ENCODE results near the gene GRK5. TPM values are rescaled to one million over a fixed set of nuclear protein-coding genes. Genes with fewer than 3 reads are reported as not detected.

GRK5 gene
- total and polyA plus RNA-seq, 9 of the 15 experiments (the other 6 are each of a cell fraction or from before 2014, with no cell fraction given), result 0.46 to 0.83 (median 0.67) TPM; not detected in 2

GRCh38 chr10:119161680-119162451, 45.5 kb upstream of the GRK5 start (continued):
- TF ChIP-seq, protein P1, sequence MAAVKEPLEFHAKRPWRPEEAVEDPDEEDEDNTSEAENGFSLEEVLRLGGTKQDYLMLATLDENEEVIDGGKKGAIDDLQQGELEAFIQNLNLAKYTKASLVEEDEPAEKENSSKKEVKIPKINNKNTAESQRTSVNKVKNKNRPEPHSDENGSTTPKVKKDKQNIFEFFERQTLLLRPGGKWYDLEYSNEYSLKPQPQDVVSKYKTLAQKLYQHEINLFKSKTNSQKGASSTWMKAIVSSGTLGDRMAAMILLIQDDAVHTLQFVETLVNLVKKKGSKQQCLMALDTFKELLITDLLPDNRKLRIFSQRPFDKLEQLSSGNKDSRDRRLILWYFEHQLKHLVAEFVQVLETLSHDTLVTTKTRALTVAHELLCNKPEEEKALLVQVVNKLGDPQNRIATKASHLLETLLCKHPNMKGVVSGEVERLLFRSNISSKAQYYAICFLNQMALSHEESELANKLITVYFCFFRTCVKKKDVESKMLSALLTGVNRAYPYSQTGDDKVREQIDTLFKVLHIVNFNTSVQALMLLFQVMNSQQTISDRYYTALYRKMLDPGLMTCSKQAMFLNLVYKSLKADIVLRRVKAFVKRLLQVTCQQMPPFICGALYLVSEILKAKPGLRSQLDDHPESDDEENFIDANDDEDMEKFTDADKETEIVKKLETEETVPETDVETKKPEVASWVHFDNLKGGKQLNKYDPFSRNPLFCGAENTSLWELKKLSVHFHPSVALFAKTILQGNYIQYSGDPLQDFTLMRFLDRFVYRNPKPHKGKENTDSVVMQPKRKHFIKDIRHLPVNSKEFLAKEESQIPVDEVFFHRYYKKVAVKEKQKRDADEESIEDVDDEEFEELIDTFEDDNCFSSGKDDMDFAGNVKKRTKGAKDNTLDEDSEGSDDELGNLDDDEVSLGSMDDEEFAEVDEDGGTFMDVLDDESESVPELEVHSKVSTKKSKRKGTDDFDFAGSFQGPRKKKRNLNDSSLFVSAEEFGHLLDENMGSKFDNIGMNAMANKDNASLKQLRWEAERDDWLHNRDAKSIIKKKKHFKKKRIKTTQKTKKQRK (IDR thresholded peaks at IDR 0.05; ENCODE audit: borderline replicate concordance, low read depth, low read length), result no peak
- TF ChIP-seq PRPF4 (IDR thresholded peaks at IDR 0.05; ENCODE audit: insufficient read depth, low read depth, low read length, poor library complexity, severe bottlenecking), result no peak
- TF ChIP-seq ARID1B (IDR thresholded peaks at IDR 0.05), result peak; percentile 65
- no peak for TF ChIP-seq EWSR1 (IDR thresholded peaks at IDR 0.05; ENCODE audit: borderline replicate concordance, low read depth, partially characterized antibody)
- peak; percentile 84 for TF ChIP-seq CEBPB (tag; IDR thresholded peaks at IDR 0.05)
- TF ChIP-seq IRF1 (CRISPR knock-in tag; IDR thresholded peaks at IDR 0.05; ENCODE audit: borderline replicate concordance), result no peak
- TF ChIP-seq KAT8 (IDR thresholded peaks at IDR 0.05; ENCODE audit: low read depth), result no peak
- TF ChIP-seq NCOA1 (IDR thresholded peaks at IDR 0.05; ENCODE audit: low read depth), result no peak
- TF ChIP-seq, protein P2, sequence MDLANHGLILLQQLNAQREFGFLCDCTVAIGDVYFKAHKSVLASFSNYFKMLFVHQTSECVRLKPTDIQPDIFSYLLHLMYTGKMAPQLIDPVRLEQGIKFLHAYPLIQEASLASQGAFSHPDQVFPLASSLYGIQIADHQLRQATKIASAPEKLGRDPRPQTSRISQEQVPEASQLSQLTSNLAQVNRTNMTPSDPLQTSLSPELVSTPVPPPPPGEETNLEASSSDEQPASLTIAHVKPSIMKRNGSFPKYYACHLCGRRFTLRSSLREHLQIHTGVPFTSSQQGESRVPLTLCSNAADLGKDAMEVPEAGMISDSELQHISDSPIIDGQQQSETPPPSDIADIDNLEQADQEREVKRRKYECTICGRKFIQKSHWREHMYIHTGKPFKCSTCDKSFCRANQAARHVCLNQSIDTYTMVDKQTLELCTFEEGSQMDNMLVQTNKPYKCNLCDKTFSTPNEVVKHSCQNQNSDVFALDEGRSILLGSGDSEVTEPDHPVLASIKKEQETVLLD (IDR thresholded peaks at IDR 0.05), result no peak
- no peak for TF ChIP-seq SRSF9 (IDR thresholded peaks at IDR 0.05; ENCODE audit: borderline replicate concordance, low read depth, low read length)
- TF ChIP-seq FOSL1 (tag; conservative IDR thresholded peaks at IDR 0.05), result peak; percentile 45

Measured in K562 (cell line).